Activated CD4-positive, alpha-beta T cell treated with anti-CD3 and anti-CD28 coated beads, Interleukin-2, amount 50 U/mL, for 1 hour (primary cell): Measurements from ENCODE around the gene UGT1A8.
"Not testable (repeated sequence)": the region's sequence is repeated elsewhere in the genome, so short reads cannot be mapped to it uniquely, and the experiment has no call there.

Experiments
- DNase-seq: peaks from one replicate; pipeline ENCODE4 v3.0.0-alpha.2; 2020

The UGT1A8 gene

GRCh38 chr2:233689501-233689900 lies 72.1 kb downstream of the UGT1A8 start:
- no peak for DNase-seq

GRCh38 chr2:233690444-233690843 lies 73.0 kb downstream of the UGT1A8 start:
- no peak for DNase-seq

GRCh38 chr2:233691443-233692433 lies 74.3 kb downstream of the UGT1A8 start:
- DNase-seq = no peak

GRCh38 chr2:233692648-233693047 lies 75.2 kb downstream of the UGT1A8 start, which contains the start of gene UGT1A6:
TSS of gene UGT1A6 (plus strand) at chr2:233692890. CDS start at chr2:233693005, 115 bp downstream.
- DNase-seq = no peak

- no peak for DNase-seq
Observed at GRCh38 chr2:233693963-233694362, 76.5 kb downstream of the UGT1A8 start.

GRCh38 chr2:233698740-233699139 lies 81.3 kb downstream of the UGT1A8 start:
- no peak for DNase-seq

GRCh38 chr2:233699424-233700027 lies 82.1 kb downstream of the UGT1A8 start:
- DNase-seq = no peak

- DNase-seq = no peak
Observed at GRCh38 chr2:233700028-233700635, 82.7 kb downstream of the UGT1A8 start.

GRCh38 chr2:233700842-233701241 lies 83.4 kb downstream of the UGT1A8 start:
- DNase-seq = not testable (repeated sequence)

- no peak for DNase-seq
Observed at GRCh38 chr2:233702238-233702637, 84.8 kb downstream of the UGT1A8 start.

GRCh38 chr2:233705911-233706506 lies 88.6 kb downstream of the UGT1A8 start:
- no peak for DNase-seq

- DNase-seq = no peak
Observed at GRCh38 chr2:233706720-233707119, 89.3 kb downstream of the UGT1A8 start.

GRCh38 chr2:233707940-233708644 lies 90.7 kb downstream of the UGT1A8 start:
- DNase-seq = no peak

GRCh38 chr2:233708942-233709341 lies 91.5 kb downstream of the UGT1A8 start:
- DNase-seq = no peak

GRCh38 chr2:233711312-233712008 lies 94.0 kb downstream of the UGT1A8 start:
- DNase-seq = peak; percentile 63

GRCh38 chr2:233712611-233713261 lies 95.3 kb downstream of the UGT1A8 start, which contains the start of gene UGT1A5:
TSS of gene UGT1A5 (plus strand) at chr2:233712907. CDS start at chr2:233712992, 85 bp downstream.
- no peak for DNase-seq

- DNase-seq = no peak
Observed at GRCh38 chr2:233713262-233713615, 95.8 kb downstream of the UGT1A8 start.

GRCh38 chr2:233714121-233714520 lies 96.7 kb downstream of the UGT1A8 start:
- no peak for DNase-seq

GRCh38 chr2:233718552-233718951 lies 101.1 kb downstream of the UGT1A8 start, which contains the start of gene UGT1A4:
TSS of gene UGT1A4 (plus strand) at chr2:233718736. CDS start at chr2:233718821, 85 bp downstream.
- DNase-seq = no peak

- no peak for DNase-seq
Observed at GRCh38 chr2:233728723-233729301, 111.4 kb downstream of the UGT1A8 start, which contains the start of gene UGT1A3. TSS of gene UGT1A3 (plus strand) at chr2:233729042. CDS start at chr2:233729127, 85 bp downstream.
